CD4-positive, alpha-beta T cell treated with Interleukin-6 for 4 hours (primary cell): Measurements from ENCODE around the gene PRRX1.

Experiments used
- DNase-seq: peaks from one replicate; pipeline ENCODE4 v3.0.0-alpha.2; 2020; ENCODE audit warnings: mixed read lengths

The PRRX1 gene

DNA sequence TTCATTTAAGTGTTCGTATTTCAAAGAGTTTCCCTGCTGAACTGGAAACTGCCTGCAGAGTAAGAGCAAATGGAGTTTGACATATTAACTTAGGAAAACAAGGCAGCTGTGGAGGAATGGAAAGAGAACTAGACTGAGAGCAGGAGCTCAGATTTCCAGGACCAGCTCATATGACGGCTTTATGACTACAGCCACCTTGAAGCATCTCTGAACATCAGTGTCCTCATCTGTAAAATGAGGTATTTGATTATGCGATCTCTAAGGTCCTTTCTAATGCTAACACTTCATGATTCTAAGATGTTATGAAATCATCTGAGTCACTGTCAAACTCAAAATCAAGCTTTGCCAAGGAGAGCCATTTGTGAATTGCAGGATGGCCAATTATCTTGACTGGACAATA is 112.3 kb downstream of the PRRX1 start:
- no peak for DNase-seq

DNA sequence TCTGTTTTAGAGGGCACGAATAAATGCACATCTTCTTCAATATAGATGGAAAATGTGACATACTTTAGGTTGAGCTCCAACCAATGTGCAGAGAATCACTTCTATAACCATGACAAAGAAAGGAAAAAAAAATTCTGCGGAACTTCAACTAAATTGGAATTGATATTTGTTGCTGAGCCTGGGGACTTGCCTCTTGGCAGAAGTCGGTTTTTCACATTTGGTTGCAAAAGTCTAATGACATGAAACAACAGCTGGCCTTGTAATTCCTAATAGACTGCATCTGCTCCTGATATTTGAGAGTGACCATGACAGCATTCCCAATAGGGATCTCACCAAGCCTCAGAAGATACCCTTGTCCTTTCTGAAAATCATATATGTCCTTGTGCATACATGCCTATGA is 112.8 kb downstream of the PRRX1 start:
- DNase-seq = no peak
